ENCODE results near the gene SFRP5.

- TF ChIP-seq ZNF274 (IDR thresholded peaks at IDR 0.05; ENCODE audit: insufficient read depth, insufficient read length) (no peak), BHLHE40 (IDR thresholded peaks at IDR 0.05; ENCODE audit: borderline replicate concordance in 1 of 2, low read depth in 2 of 2, low read length in 1 of 2) (no peak), CEBPZ (IDR thresholded peaks at IDR 0.05; ENCODE audit: low read depth, low read length) (no peak), FOS (IDR thresholded peaks at IDR 0.05; ENCODE audit: borderline replicate concordance, extremely low read depth, insufficient read length) (no peak), CTCF (IDR thresholded peaks at IDR 0.05 in 2 of 3, conservative IDR thresholded peaks at IDR 0.05 in 1 of 3; ENCODE audit: control insufficient read depth in 2 of 3, extremely low read depth in 1 of 3, insufficient read depth in 1 of 3, low read depth in 3 of 3, low read length in 3 of 3) (no peak), EZH2 (IDR thresholded peaks at IDR 0.05; ENCODE audit: borderline replicate concordance, control insufficient read depth, low read depth, low read length) (no peak), TBL1XR1 (IDR thresholded peaks at IDR 0.05; ENCODE audit: low read depth, low read length) (no peak), NFIC (IDR thresholded peaks at IDR 0.05; ENCODE audit: low read depth, low read length) (no peak), MYC (IDR thresholded peaks at IDR 0.05; ENCODE audit: insufficient read depth, insufficient read length, insufficient replicate concordance, low read length, severe bottlenecking) (no peak), GABPA (IDR thresholded peaks at IDR 0.05; ENCODE audit: low read depth) (no peak), TARDBP (IDR thresholded peaks at IDR 0.05; ENCODE audit: borderline replicate concordance) (no peak), SIN3A (IDR thresholded peaks at IDR 0.05; ENCODE audit: low read depth, low read length) (no peak)
Observed at GRCh38 chr10:97729014-97729413, 42.8 kb downstream of the SFRP5 start.
